Sigmoid colon (tissue), 7 donors: ENCODE measurements around the gene FKBP10. TPM values are rescaled to one million over a fixed set of nuclear protein-coding genes. Genes with fewer than 3 reads are reported as not detected.

ENCODE experiments used
- DNase-seq: peaks from one replicate; pipeline ENCODE4 v3.0.0-alpha.2; 2019
- H3K27ac ChIP-seq, 4 donors: fragments of 200-600 bp; sonication (generic); one replicate each; pipeline ENCODE4 v1.5.1; 2016 to 2019; ENCODE audit warnings: mild to moderate bottlenecking in 1 of 4
- H3K27me3 ChIP-seq, 3 donors: fragments of 200-600 bp; sonication (generic); one replicate each; pipeline ENCODE4 v1.5.1; 2019; ENCODE audit warnings: mild to moderate bottlenecking in 1 of 3
- H3K36me3 ChIP-seq, 4 donors: fragments of 200-600 bp; sonication (generic); one replicate each; pipeline ENCODE4 v1.5.1; 2016 to 2019
- H3K4me1 ChIP-seq, 4 donors: fragments of 200-600 bp; sonication (generic); one replicate each; pipeline ENCODE4 v1.5.1; 2017 to 2019
- H3K4me3 ChIP-seq, 4 donors: fragments of 200-600 bp; sonication (generic); one replicate each; pipeline ENCODE4 v1.5.1; 2017 to 2019; ENCODE audit warnings: mild to moderate bottlenecking in 2 of 4, moderate library complexity in 1 of 4
- H3K9me3 ChIP-seq, 4 donors: fragments of 200-600 bp in 3 of 4; sonication (generic) in 3 of 4; one replicate each; pipeline versions ENCODE4 v1.5.1 to v1.6.1; 2013 to 2019
- EP300 ChIP-seq, 4 donors: sonication (generic); formaldehyde crosslinking; IDR thresholded peaks; one replicate each; pipeline ENCODE4 v1.6.1; 2017; ENCODE audit warnings: antibody characterized with exemption in 4 of 4
- POLR2A ChIP-seq, 2 donors: fragments of 450-650 bp; IDR thresholded peaks; one replicate each; pipeline ENCODE4 v1.6.1; 2016; ENCODE audit warnings: antibody characterized with exemption in 2 of 2, mild to moderate bottlenecking in 2 of 2, moderate library complexity in 2 of 2
- POLR2AphosphoS5 ChIP-seq, 4 donors: sonication (generic); formaldehyde crosslinking; IDR thresholded peaks; one replicate each; pipeline ENCODE4 v1.6.1; 2017; ENCODE audit warnings: antibody characterized with exemption in 4 of 4
- WGBS, 2 donors: extraction: QIAGEN DNeasy Blood & Tissue Kit; methylation state at CpG; one replicate each; pipeline ENCODE4 v1.1.7; 2013; 5-methylcytosine and 5-hydroxymethylcytosine counted together
- intact Hi-C: fragments of 100-400 bp; cut with DNase I; formaldehyde crosslinking; loops from one replicate; pipeline ENCODE4 v1.15.1; 2023
- polyA plus RNA-seq, 3 donors: library from polyadenylated mRNA; stranded (reverse); fragments of 200-250 nt; gene quantifications; one replicate each; pipeline ENCODE4 v1.2.3, GENCODE V29; 2013
- total RNA-seq, 4 donors: library from RNA; depleted of rRNA; stranded (reverse); fragments of >200 nt; gene quantifications; one replicate each; pipeline ENCODE4 v1.1.0, GENCODE V29; 2016
- TF ChIP-seq, protein P1 (sequence below), 4 experiments: fragments of 450-650 bp in 3 of 4; fragments of 200-600 bp in 1 of 4; IDR thresholded peaks; one replicate each; pipeline ENCODE4 v1.5.1; 2016 to 2019; ENCODE audit warnings: antibody characterized with exemption in 4 of 4, mild to moderate bottlenecking in 3 of 4, moderate library complexity in 2 of 4
- donor health status: healthy with polysubstance abuse.
- donor health status: Bipolar disorder and iron deficiency.
- donor health status: healthy.

The FKBP10 gene
- total and polyA plus RNA-seq, 7 donors: 5.5 to 71.2 (median 34.2) TPM

DNA sequence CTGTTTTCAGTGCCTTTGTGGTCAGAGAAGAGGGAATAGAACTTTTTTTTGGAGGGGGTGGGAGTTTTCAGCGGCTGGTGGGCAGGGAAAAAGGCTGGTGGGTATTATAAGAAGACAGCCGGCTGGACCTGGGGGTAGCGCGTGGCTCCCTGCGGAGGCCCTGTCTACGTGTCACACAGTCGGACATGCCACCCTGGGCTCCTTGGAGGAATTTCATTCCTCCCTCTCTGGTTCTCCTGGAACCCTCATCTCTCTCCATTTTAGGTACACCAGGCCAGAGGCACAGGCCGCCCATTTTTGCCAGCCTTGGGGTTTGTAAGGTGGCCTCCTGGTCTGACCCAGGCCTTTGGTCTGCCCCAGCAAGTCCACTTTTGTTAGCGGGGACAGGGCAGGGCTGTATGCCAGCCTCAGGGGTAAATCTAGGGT is 908 bp downstream of the FKBP10 start:
- 78 to 88% methylated on average over 9 of the region's 9 CpGs for WGBS, 2 donors
- Histone ChIP-seq H3K4me3 (peak overlapping the region in 3 of 4 donors; percentile 59 to 88 (median 88)), H3K27ac (peak overlapping the region; percentile 80 to 84 (median 80)), H3K9me3 (no peaks in the 10 kb centered on the region), H3K27me3 (no peaks in the 10 kb centered on the region), H3K36me3 (no peaks in the 10 kb centered on the region), H3K4me1 (peaks cover 0 to 48% (median 38%) of the 10 kb centered on the region in 4 donors)
- no peak for DNase-seq
- intact Hi-C loops: loop anchor here (2.0 to 5.0 kb wide), 3 partner anchors 21 to 104 kb away; partner anchors contain the start of genes ACLY and KLHL11
- TF ChIP-seq POLR2AphosphoS5 (IDR thresholded peaks at IDR 0.05): no peak
- no peak for TF ChIP-seq EP300 (IDR thresholded peaks at IDR 0.05)

DNA sequence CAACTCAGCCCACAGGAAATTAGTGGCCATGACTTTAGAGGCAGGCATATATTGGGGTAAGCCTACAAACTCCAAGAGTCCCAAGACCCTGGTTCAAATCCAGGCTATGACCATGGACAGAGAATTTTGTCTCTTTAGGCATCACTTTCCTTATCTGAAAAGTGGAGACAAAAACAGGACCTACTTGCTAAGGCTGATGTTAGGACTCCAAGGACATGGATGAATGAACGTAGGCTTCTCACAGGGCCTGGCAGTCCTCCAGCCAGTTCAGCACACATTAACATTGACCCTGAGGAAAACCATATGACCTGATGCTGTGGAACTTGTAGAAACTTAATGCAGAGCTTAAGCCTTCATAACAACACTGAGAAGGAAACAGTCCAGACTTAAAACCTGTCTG is 1.4 kb downstream of the FKBP10 start:
- DNase-seq: no peak
- WGBS, 2 donors: 64 to 68% methylated on average over 1 of the region's 1 CpG
- Histone ChIP-seq H3K4me1 (peaks cover 0 to 48% (median 38%) of the 10 kb centered on the region in 4 donors), H3K27ac (peak overlapping the region; percentile 80 to 84 (median 80)), H3K27me3 (no peaks in the 10 kb centered on the region), H3K9me3 (no peaks in the 10 kb centered on the region), H3K36me3 (no peaks in the 10 kb centered on the region), H3K4me3 (no peak overlapping the region)
- intact Hi-C loops: loop anchor here (5.0 kb wide), 1 partner anchor 103 kb away; the partner anchor contains the start of gene ACLY
- no peak for TF ChIP-seq EP300 (IDR thresholded peaks at IDR 0.05)
- TF ChIP-seq POLR2A (IDR thresholded peaks at IDR 0.05): no peak
- no peak for TF ChIP-seq POLR2AphosphoS5 (IDR thresholded peaks at IDR 0.05)
- TF ChIP-seq, protein P1, sequence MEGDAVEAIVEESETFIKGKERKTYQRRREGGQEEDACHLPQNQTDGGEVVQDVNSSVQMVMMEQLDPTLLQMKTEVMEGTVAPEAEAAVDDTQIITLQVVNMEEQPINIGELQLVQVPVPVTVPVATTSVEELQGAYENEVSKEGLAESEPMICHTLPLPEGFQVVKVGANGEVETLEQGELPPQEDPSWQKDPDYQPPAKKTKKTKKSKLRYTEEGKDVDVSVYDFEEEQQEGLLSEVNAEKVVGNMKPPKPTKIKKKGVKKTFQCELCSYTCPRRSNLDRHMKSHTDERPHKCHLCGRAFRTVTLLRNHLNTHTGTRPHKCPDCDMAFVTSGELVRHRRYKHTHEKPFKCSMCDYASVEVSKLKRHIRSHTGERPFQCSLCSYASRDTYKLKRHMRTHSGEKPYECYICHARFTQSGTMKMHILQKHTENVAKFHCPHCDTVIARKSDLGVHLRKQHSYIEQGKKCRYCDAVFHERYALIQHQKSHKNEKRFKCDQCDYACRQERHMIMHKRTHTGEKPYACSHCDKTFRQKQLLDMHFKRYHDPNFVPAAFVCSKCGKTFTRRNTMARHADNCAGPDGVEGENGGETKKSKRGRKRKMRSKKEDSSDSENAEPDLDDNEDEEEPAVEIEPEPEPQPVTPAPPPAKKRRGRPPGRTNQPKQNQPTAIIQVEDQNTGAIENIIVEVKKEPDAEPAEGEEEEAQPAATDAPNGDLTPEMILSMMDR (IDR thresholded peaks at IDR 0.05): no peak

DNA sequence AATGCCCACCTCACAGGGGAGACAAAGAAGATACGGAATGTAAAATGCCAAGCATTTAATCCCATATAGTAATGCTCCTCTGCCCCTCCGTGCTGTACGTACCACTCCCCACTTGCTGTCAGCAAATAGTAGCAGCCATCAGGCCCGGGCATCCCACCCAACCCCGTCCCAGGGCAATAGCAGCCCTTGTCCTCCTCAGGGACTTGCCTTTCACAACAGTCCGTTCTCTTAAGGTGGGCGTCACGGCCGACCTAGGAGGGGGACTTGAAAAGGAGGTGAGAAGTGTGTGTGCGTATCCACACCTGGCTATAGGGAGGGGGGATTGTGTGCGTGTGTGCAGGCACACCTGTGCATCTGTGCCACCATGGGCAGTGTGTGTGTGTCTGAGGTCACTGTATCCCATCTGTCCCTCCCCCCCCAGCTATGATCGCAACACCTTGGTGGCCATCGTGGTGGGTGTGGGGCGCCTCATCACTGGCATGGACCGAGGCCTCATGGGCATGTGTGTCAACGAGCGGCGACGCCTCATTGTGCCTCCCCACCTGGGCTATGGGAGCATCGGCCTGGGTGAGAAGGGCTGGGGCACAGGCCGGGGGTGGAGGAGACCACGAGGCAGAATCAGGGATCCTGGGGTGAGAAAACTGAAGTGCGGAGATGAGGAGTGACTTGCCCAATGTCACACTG is 4.0 kb downstream of the FKBP10 start:
- Histone ChIP-seq H3K27ac (no peak overlapping the region), H3K9me3 (no peaks in the 10 kb centered on the region), H3K36me3 (no peaks in the 10 kb centered on the region), H3K27me3 (no peaks in the 10 kb centered on the region), H3K4me1 (peaks cover 0 to 27% (median 18%) of the 10 kb centered on the region in 4 donors), H3K4me3 (no peak overlapping the region)
- 93 to 95% methylated on average over 23 of the region's 23 CpGs for WGBS, 2 donors
- intact Hi-C loops: no loop called here
- TF ChIP-seq POLR2AphosphoS5 (IDR thresholded peaks at IDR 0.05) (no peak), POLR2A (IDR thresholded peaks at IDR 0.05) (no peak), EP300 (IDR thresholded peaks at IDR 0.05) (no peak)
- TF ChIP-seq, protein P1 (IDR thresholded peaks at IDR 0.05): no peak
- no peak for DNase-seq

DNA sequence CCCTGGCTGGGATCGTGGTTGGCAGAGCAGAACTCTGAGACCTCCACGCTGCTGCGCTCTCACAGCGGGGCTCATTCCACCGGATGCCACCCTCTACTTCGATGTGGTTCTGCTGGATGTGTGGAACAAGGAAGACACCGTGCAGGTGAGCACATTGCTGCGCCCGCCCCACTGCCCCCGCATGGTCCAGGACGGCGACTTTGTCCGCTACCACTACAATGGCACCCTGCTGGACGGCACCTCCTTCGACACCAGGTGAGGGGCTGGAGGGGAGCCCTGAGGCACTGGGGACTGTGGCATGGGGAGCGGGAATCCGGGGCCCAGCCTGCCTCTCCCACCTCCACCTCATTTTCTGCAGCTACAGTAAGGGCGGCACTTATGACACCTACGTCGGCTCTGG is 5.2 kb downstream of the FKBP10 start:
- Histone ChIP-seq H3K4me1 (peaks cover 0 to 15% (median 8%) of the 10 kb centered on the region in 4 donors), H3K4me3 (no peak overlapping the region), H3K27me3 (no peaks in the 10 kb centered on the region), H3K36me3 (no peaks in the 10 kb centered on the region), H3K27ac (no peak overlapping the region), H3K9me3 (no peaks in the 10 kb centered on the region)
- TF ChIP-seq, protein P1 (IDR thresholded peaks at IDR 0.05): no peak
- TF ChIP-seq EP300 (IDR thresholded peaks at IDR 0.05) (no peak), POLR2AphosphoS5 (IDR thresholded peaks at IDR 0.05) (no peak)
- intact Hi-C loops: no loop called here
- DNase-seq: no peak
- WGBS, 2 donors: 93 to 95% methylated on average over 20 of the region's 20 CpGs

DNA sequence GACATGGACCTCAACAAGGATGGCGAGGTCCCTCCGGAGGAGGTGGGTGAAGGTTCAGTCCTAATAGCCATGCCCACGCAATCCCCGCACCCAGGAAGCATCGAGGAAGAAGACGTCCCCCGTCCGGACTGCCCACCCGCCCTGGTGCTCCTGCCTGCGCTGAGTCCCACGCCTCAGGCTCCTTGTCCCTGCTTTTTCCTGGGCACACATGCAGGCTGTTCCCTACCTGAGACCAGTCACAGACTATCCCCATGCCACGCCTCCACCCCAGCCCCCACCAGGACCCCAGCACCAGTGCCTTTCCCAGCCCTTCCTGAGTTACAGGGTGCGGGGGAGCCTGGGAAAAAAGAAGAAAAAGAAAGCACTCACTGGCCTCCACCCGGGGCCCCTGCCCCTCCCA is 9.0 kb downstream of the FKBP10 start:
- Histone ChIP-seq H3K9me3 (no peaks in the 10 kb centered on the region), H3K4me3 (no peak overlapping the region), H3K36me3 (peaks cover 4 to 20% (median 6%) of the 10 kb centered on the region in 4 donors), H3K27me3 (no peaks in the 10 kb centered on the region), H3K4me1 (no peaks in the 10 kb centered on the region), H3K27ac (no peak overlapping the region)
- TF ChIP-seq, protein P1 (IDR thresholded peaks at IDR 0.05): no peak
- TF ChIP-seq POLR2AphosphoS5 (IDR thresholded peaks at IDR 0.05): no peak
- no peak for TF ChIP-seq EP300 (IDR thresholded peaks at IDR 0.05)
- no peak for TF ChIP-seq POLR2A (IDR thresholded peaks at IDR 0.05)
- no peak for DNase-seq
- 77 to 89% methylated on average over 14 of the region's 14 CpGs for WGBS, 2 donors
- intact Hi-C loops: no loop called here
